HPDE6-E6E7 (cell line): ENCODE data around the gene RBFOX2.
"Not testable (repeated sequence)": the region's sequence is repeated elsewhere in the genome, so short reads cannot be mapped to it uniquely, and the experiment has no call there.

Source experiments
- DNase-seq: peaks from one replicate; pipeline ENCODE4 v3.0.0; 2011; ENCODE audit warnings: missing footprints; ENCODE audit errors: extremely low spot score

The RBFOX2 gene

DNA sequence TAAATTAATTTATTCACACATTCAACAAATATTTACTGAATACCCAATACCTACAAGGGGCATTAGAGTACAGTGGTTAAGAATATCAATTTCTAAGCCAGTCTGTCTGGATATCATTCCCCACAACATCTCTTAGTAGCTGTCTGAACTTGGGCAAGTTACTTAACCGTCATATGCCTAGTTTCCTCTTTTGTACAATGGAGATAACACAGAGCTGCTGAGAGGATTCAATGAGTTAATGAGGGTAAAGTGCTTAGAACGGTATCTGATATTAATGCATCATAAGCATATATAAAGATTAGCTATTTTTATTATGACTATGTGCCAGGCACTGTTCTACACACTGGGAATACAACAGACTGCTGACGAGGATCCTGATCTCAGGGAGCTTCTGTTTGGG, 194.6 kb downstream of the RBFOX2 start:
- DNase-seq, result no peak

DNA sequence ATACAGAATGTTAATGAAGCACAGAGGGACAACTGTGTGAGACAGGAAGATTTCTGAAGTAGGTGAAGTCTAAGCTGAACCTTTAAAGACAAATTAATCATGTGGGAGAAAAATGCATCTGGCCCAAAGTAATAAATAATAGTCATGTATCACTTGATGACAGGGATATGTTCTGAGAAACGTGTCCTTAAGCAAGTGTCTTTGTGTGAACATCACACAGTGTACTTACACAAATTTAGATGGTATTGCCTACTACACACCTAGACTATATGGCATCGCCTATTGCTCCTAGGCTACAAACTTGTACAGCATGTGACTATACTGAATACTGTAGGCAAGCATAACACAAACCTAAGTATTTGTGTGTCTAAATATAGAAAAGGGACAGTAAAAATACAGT, 198.3 kb downstream of the RBFOX2 start:
- DNase-seq, result no peak

DNA sequence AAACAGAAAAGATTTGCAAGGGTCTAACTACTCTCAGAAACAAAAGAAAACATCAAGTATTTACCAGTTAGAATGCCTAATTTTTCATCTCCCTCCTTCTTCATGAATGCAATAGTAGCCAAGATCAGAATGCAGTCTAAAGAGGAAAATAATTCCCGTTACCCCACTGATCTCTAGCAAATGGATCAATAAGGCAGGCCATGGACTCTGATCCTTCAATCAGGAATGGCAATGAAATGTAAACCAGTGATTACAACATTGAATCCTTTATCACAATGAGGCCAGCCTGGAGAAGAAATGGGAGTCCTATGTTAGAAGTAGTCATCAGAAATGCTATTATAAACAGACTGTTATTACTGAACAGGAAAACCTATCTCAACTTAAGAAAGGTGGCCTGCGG, 204.4 kb downstream of the RBFOX2 start:
- DNase-seq, result no peak

DNA sequence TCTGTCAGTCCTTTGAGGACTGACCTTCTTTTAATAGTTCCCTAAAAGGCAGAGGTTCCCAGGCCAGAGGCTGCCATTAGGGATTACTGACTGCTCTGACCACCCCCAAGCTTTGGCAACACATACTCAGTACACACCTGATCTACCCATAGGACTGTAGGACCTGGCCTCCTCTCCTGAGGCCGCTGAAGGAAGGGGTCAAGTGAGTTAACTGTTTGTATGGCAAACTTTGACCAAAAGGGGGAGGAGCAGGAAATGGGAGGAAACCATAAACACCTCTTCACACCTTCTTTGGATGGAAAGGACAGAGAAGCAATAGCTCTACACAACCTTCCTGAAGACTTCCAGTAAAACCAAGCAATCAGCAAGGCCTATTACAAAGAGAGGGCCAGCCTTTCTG, 207.0 kb downstream of the RBFOX2 start:
- no peak for DNase-seq

DNA sequence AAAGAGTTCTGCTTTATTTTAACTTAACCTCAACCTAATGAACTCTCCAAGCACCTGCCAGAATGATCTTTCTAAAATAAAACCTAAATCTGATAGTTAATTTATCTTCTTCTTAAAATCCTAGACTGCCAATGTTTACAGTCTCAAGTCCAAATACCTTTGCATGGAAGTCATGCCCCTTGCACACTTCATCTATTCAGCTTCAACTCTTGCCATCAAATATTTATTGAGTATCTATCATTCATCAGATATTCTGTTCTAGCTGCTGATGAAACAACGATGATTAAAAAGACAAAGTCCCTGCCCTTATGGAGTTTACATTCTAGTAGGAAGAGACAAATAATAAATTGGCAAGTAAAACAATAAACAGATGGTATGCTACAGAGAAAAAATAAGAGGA, 209.2 kb downstream of the RBFOX2 start:
- no peak for DNase-seq

DNA sequence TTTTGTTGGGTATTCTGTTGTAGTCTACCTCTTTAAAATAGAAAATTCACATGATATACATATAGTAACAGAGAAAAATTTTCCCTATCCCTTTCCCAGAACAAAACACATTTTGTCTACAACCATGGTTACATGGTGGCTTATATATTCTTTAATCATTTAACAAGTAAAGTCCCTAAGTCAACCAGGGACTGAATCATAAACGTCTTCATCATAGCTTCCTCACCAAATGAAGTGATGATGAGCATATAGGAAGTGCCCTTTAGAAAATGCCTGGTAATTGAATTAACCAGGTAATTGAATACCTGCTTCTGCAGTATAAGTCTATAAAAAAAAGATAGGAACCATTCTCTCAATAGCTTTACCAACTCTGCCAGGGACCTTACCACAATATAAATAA, 209.7 kb downstream of the RBFOX2 start:
- DNase-seq, result no peak

DNA sequence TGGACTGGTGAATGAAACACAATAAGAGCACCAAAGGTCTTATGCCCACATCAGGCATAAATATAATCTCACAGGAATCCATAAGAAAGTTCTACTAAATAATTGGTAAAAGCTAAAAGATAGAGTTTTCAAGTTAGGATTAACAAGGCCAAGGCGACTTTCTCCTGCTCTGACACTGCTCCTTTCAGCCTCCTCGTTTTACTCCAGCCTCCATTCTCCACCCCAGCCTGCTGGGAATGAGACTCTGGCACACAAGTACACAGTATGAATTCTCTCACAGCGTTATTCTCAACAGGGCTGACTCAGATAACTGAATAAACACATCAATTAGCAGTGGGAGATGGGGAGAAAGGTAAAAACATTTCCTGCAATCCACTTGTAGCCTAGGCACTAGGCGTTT, 216.0 kb downstream of the RBFOX2 start:
- DNase-seq, result no peak

DNA sequence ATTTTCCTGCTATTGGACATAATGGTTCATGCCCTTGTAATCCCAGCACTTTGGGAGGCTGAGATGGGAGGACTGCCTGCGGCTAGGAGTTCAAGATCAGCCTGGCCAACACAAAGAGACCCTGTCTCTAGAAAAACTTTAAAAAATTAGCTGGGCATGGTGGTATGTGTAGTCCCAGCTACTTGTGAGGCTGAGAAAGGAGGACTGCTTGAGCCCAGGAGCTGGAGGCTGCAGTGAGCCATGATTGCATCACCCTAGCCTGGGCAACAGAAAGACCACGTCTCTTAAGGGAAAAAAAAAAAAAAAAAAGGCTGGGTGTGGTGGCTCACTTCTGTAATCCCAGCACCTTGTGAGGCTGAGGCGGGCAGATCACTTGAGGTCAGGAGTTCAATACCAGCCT, 217.0 kb downstream of the RBFOX2 start:
- no peak for DNase-seq

DNA sequence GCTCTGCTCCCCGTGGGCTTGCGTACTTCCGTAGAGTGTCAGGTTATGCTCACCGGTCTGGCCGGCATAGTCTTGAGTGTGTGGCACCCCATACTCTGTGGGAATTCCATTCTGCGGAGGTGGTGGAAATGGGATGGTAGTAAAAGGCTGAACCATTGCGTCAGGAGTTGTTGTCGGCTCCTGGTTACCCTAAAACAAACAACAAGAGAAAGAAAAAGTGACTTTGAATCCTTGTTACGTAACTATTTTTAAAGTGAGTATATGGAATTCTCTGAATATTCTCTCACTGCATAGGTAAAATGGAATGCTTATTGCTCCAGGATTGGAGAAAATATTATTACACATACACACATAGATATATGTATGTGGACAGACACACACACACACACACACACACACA, 218.8 kb downstream of the RBFOX2 start:
- no peak for DNase-seq

DNA sequence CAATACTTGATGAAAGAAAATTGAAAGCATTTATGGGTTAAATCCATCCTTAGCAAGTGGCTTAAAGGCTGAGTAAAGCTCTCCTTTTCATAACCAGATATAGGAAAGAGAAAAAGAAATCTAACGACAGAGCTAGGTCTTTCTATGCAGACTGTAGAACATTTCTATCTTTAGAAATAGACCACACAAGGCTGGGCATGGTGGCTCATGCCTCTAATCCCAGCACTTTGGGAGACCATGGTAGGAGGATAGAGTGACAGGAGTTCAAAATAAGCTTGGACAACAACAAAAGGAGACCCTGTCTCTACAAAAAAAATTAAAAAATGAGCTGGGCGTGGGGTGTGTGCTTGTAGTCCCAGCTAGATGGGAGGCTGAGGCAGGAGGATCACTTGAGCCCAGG, 220.2 kb downstream of the RBFOX2 start:
- no peak for DNase-seq

DNA sequence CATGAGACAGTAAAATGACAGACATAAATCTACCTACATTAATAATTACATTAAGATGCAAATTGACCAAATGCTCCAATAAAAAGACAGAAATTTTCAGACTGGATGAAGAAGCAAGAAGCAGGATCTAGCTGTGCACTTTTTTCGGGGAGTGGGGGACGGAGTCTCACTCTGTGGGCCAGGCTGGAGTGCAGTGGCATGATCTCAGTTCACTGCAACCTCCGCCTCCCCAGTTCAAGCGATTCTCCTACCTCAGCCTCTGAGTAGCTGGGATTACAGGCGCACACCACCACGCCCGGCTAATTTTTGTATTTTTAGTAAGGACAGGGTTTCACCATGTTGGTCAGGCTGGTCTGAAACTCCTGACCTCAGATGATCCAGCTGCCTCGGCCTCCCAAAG, 222.0 kb downstream of the RBFOX2 start:
- DNase-seq, result not testable (repeated sequence)

DNA sequence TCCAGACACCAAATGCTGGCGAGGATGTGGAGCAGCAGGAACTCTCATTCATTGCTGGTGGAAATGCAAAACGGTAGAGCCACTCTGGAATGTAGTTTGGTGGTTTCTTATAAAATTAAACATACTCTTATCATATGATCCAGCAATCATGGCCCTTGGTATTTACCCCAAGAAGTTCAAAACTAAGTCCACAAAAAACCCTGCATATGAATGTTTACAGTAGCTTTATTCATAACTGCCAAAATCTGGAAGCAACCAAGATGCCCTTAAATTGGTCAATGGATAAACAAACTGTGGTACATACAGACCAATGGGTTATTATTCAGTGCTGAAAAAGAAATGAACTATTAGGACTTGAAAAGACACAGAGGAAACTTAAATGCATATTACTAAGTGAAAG, 223.2 kb downstream of the RBFOX2 start:
- DNase-seq, result no peak

DNA sequence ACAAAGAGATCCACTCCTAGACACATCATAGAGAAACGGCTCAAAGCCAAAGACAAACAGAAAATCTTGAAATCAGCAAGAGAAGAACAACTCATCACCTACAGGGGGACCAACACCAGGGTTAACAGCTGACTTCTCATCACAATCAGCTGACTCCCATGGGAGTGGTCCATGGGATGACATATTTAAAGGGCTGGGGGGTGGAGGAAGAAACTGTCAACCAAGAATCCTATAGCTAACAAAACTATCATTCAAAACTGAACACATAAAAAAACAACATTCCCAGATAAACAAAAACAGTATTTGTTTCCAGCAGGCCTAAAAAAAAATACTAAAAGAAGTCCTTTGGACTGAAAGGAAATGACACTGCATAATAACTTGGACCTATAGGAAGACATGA, 224.2 kb downstream of the RBFOX2 start:
- no peak for DNase-seq

DNA sequence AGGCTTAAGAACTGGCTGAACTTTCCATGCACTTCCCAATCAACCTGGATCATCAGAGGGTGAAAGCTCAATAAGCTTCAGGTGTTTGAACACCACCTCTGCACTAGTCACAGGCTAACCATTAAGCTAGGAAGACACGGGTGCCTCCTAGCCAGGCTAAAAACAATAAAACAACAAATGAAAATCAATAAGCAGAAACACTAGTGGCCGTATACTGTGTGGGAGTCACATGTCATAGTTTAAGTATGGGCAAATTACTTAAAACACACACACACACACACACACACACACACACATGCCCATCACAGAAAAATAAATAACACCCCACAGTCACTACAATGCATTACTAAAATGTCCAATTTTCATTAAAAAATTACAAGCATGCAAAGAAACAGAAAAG, 225.7 kb downstream of the RBFOX2 start:
- no peak for DNase-seq

DNA sequence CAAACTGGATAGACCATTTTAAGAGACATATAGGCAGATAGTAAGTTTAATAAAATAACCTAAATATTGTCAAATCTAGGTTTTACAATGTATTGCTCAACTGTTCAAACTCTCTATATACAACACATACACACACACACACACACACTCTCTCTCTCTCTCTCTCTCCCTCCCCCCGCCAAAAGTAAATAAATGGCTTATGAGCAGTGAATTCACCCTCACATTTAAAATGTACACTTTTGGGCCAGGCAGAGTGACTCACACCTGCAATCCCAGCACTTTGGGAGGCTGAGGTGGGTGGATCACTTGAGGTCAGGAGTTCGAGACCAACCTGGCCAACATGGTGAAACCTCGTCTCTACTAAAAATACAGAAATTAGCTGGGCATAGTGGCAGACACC, 227.3 kb downstream of the RBFOX2 start:
- DNase-seq, result not testable (repeated sequence)

DNA sequence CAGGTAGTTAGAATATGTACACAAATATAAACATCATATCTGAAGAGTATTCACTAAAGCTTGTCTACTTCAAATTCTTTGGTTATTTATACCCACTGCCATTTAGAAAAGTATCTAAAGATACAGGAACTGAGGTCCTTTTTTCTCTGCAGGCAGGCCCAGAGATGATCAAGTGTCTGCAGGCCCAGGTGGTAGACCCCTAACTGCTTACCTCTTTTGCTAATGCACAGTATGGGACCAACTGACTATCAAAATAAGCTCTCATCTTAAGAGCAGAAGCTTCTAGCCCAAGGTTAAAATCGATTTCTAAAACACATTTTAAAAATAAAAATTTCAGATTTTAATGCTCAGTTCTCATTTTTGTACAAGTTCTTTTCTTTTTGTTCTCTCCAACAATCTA, 229.5 kb downstream of the RBFOX2 start:
- DNase-seq, result no peak

DNA sequence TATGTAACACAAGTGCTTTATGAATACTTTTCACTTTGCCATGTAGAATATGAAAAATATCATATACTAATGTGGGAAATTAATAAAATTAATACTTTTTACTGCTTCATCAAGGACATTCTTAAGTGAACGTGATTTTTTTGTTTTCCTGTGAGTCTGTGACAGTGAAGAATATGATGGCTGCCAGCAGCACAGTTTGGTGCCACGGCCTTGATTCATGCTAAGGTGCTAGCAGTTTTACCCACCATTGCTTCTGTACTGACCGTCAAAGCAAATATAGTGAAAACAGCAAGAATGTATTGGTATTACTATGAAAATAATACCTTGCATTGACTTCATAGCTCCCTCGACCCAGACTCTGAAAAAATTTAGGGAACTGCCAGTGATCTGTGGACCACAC, 231.2 kb downstream of the RBFOX2 start:
- no peak for DNase-seq

DNA sequence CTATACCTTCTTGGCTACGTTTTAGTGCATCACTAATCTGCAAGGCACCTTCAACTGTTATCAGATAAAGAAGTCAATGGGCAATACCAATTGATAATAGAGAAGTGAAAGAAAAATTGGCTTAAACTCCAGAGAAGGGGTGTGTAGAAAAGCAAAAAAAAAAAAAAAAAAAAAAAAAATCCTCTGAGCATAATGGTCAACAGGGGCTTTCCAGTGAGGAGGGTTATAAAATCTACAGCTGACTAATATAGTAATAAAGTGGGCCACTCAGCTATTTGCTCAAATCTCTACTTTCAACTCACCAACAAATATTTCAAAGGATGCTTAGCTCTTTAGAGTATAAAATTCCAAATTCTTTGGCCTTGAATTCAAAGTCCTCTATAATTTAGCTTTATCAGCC, 233.1 kb downstream of the RBFOX2 start:
- no peak for DNase-seq

DNA sequence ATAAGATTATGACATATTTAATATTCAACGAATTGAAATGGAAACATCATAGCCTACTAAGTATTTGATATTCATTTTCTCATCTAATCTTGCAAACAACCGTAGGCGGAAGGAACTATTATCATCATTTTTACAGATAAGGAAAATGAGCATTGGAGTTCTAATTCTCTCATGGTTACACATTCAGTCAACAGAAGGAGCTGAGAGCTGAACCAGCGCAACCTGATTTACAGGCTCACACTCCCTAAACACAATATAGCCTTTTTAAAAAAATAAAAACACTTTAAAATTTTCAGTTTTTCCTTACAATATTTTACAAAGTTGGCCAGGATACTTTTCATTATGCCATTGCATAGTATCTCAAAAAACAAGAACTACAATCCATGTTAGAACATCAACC, 236.1 kb downstream of the RBFOX2 start:
- DNase-seq, result no peak

DNA sequence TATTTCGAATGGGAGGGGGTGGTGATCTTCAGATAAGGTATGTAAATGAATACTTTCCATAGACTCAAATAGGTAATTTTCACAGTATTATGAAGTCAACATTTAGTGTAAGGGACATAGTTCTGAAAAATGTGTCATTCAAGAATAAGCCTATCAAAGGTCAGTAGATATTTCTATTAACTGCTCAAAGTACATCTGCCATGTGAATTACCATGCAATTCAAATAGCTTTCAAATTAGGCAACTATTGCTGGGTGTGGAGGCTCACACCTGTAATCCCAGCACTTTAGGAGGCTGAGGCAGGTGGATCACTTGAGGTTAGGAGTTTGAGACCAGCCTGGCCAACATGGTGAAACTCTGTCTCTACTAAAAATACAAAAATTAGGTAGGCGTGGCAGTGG, 236.8 kb downstream of the RBFOX2 start:
- DNase-seq, result not testable (repeated sequence)

DNA sequence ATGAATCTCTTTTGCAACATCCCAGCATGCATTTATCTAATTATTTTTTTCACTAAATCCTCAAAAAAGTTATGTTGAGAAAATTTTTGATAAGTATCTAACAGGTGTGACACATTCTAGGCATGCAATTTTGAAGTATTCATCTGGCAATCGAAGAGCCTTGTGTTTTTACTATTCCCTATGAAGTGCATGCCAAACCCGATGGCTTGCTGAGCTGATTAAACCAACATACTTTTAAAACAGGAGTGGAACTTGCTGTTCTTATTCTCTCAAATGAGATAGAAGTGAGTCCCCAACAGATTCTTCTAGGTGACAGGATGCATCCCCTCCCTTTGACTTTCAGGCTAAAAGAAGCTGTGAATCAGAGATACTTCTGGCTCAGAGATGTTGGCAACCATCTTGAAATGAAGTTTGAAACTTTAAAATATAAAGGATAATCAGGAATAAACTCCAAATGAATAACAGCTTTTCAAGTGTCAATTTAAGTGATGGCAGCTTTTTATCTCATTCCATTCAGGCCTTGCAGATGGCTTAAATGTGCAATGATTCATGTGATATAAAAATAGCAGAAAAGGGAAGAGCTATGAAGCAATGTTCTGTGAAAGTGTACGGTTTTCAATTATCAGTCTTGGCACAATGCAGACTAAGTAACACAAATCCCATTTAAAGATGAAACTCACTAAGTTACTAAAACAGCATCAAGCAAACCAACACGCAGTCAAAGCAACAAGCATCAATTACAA, 243.3 kb downstream of the RBFOX2 start:
- no peak for DNase-seq

DNA sequence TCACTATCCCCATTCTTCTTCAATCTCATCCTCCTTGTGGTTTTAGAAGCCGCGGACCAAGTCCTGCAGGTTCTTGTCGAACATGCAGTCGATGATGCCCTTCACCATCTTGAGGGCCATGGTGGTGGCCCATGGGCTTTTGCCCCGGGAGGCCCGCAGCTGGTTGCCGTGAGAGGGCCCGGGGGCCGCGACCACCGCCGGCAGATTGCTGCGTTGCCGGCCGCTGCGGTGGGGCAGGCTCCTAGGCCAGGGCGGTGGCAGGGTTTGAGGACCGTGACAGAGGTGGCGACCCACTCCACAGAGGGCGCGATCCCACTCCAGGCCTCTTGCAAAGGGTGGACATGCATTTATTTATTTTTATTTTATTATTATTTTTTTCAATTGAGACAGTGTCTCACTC, 244.0 kb downstream of the RBFOX2 start:
- no peak for DNase-seq

DNA sequence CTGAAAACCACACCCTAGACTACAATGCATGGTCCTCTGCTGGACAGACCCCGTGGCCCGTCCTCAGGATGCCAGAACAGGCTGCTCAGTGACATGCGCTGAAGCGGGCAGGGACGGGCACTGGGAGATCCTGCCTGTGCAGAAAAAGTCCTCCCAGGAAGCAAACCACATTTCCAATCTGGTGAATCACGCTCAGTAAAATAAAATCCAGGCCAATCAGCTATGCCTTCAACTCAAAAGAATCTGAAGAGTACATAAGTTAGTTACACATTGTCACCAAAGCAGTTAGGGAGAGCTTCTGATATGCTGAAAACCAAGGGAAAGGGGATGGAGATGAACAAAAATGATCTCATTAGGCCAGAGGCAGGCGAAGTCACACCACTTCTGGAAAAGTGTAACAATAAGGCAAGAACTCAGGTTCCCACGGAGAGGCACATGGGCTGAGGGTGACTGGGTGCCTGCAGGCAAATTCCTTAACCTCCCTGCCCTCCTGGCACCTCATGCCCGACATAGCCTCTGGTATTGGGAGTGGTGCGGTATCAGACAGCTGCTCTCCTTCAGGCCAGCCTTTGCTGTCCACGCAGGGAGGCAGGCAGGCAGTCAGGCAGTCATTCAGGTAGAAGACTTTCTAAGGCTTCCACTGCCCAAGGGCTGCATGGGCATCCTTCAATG, 244.5 kb downstream of the RBFOX2 start:
- DNase-seq, result peak; percentile 53

DNA sequence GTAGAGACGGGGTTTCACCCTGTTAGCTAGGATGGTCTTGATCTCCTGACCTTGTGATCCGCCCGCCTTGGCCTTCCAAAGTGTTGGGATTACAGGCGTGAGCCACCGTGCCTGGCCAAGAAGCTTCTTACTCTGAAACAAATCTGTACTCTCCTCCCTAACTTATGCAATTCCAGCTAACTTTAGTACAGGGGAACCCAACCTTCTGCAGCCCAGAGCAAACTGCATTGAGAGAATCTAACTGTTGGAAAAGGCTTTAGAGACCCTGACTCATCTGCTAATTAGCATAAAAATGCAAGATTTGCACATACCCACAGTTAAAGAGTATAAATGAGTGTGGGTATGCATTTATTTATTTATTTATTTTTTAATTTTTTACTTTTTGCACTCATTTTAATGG, 246.1 kb downstream of the RBFOX2 start:
- DNase-seq, result no peak
